Stimulated activated CD4-positive, alpha-beta T cell treated with anti-CD3 and anti-CD28 coated beads, Interleukin-12 subunit alpha, Interleukin-12 subunit beta, amount 100 ng/mL, for 4 hours (primary cell): Measurements from ENCODE around the gene BTBD7.

ENCODE experiments used
- DNase-seq: peaks from one replicate; pipeline ENCODE4 v3.0.0-alpha.2; 2020

The BTBD7 gene

DNA sequence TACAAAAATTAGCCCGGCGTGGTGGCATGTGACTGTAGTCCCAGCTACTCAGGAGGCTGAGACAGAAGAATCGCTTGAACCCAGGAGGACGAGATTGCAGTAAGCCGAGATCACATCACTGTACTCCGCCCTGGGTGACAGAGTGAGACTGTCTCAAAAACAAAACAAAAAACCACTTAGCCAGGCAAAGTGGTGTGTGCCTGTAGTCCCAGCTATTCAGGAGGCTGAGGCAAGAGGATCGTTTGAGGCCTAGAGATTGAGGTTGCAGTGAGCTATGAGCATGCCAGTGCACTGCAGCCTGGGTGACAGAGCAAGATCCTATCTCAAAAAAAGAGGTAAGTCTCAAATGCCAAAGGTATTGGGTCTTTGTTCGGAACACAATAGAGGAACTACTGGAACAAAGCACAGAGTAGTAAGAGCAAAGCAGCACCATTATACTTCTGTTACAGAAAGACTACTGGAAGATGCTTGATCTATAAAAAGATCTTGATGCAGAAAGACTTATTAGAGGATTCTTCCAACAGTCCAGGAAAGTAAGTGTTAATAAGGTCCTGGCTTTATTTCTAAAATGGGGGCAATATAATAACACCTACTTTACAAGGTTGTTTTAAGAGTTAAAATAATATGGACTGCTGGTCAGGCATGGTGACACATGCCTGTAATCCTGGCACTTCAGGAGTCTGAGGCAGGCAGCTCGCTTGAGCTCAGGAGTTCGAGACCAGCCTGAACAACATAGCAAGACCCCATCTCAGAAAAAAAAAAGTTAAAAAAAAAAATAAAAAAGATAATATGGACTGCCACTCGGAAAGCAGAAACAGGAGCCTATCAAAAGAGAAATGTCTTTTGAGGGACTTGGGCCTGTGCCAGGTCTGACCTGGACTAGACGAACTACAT lies 29.9 kb downstream of the BTBD7 start:
- no peak for DNase-seq

DNA sequence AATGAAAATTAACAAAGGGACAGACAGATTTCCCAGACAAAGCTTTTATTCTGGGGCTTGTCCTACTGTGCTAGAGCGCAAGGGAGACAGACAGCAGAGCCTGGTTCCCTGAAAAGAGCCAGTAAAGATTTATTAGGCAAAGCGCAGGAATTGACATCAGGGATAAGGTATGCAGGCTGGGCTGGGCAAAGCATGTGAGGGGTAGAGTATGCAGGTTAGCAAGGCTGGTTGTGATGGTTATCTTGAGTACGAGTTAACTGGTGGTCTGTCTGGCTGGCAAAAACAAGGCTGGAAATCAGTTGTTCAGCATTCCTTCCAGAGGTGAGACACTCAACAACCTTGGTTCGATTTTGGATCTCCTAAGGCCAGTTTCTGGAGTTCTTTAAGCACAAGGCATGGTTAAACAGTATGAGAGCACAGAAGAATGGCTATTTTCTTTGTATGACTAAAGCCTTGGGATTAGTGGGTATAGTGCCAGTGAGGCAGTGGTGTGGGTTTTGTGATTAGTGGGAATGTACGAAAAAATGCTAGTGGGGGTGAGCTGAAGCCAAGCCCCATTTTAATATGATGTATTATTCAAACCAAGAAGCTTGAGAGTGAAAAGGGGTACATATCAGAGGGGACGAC lies 30.9 kb downstream of the BTBD7 start:
- DNase-seq = no peak

DNA sequence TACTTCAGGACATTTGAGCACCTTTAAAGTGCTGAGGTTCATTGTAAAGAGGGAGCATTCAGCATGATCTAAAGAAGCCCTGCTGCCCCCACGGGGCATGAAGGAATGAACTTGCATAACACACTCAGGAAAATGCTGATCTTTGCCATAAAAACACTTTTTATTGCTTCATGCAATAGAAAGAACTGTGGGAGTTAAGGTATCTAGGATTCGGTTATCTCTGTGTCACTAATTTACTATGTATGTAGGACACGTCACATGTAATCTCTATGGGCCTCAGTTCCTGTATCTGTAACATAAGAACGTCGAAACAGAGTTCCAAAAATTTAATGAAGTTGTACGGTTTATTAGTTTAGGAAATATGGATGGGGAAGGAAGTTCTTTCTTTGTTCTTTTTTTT lies 33.0 kb downstream of the BTBD7 start:
- DNase-seq = no peak

DNA sequence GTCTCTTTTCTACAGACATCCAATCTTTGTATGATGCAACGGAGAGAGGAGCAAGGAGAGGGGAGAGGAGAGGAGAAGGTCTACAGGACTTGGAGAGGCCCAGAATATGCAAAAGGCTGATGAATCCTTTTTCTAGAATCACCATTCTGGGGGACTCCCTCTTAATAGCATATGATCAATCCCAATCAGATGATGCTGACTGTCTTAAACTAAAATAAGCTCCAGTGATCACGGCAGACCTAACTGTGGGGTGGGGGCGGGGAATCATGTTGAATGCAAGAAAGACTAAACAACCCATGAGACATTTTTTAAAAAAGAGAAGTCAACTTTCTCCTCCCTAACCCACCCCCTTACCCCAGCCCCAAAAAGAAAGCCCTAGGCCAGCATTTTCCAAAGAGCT lies 33.4 kb downstream of the BTBD7 start:
- DNase-seq = no peak

DNA sequence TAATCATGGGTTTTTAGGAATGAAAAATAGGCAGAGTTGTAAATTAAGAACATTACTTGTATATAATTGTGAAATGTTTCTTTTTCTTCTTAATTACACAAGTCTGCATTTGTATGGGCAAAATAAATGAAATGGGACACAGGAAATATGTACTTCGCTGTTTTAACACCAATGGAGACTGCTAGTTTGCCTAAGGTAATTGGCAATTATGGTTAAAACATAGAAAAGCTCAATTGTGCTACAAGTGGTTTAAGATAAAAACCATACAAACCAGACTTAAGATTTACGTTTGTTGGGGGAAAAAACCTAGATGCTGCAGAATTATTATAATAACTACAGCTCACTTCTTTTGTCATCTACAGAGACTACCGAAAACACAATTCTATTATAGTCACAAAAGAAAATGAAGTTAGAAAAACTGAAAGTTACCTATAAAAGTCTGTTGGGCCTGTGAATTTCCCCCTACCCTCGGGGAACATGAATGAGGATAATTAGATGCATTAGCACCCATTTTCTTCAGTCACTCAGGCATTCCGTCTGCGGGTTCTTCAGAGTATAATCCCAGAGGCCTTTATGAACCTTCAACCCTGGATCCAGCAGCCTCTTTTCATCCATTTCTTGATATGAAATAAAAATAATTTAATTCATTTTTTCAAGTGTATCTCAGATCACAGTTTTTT lies 37.2 kb downstream of the BTBD7 start:
- DNase-seq = no peak

DNA sequence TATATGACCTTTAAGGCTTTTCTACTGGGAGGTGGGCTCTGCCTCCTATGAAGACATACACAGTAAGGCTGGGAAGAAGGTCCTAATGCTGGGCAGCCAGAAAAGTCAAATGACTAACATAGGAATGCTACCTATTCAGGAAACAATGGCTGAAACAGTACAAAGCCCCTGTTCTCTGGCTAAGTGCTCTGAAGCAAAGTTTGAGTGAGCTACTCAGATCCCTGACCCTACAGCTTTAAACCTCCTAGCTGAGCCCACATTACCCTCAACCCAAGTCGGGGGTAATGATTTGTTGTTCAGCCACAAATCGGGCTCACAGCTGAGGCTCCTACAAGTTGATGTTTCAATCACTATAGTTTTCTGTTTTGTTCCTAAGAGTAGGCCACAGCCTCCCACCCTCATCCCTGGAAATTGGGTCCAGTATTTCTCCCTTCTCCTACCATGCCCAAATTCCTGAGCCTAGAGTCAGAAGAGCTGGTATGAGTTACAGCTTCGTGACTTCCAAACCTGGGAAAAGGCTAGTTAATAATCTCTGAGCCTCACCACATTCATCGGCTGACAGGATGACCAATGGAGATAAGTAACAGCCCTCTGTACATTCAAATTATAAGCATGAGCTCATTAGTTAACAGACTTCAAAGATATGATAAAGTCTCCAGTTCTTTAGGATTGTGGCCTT lies 46.5 kb downstream of the BTBD7 start:
- DNase-seq = no peak

DNA sequence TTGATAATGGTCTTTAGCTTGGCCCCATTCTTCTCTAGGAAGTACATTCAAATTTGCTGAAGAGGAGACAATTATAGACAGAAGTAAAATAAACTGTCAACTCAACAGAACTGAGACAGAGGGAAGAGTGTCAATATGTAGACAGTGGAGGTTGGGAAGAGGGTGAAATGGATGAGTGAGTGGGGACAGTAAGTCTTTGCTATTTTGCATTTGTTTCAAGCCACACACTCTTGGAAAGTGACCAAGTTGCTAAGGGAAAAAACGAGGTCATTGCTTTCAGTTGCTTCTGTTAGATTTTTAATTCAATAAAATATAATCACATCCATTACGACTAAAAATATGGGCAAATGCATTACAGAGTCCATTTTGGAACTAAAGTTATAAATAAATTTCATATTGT lies 47.8 kb downstream of the BTBD7 start:
- DNase-seq = no peak

DNA sequence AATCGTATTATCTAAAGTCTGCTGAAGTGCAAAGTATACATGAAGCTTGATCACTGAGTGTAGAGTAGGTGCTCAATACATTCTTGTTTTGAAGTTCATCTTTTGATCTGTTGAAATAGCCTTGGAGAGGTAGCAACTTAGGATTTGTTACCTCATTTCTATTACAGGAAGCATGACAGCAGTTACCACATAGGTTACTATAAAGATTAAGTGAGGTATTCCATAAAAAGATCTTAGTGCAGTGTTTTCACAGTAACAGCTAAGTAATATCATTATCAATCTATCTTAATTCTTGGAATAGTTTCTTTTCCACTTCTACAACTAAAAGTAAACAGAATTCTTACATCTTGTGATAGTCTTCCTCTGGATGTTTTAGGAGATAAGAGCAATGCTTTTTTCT lies 50.9 kb downstream of the BTBD7 start:
- no peak for DNase-seq

DNA sequence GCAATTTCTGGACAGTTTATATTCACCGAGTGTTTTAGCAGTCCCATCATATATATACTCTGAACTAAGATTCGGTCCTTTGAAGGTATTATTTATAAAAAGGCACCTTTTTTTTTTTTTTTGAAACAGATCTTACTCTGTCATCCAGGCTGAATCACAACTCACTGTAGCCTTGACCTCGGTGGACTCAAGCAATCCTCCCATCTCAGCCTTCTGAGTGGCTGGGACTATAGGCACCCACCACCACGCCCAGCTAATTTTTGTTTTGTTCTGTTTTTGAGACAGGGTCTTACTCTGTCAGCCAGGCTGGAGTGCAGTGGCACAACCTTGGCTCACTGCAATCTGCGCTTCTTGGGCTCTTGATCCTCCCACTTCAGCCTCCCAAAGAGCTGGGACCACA lies 52.1 kb downstream of the BTBD7 start:
- DNase-seq = no peak

DNA sequence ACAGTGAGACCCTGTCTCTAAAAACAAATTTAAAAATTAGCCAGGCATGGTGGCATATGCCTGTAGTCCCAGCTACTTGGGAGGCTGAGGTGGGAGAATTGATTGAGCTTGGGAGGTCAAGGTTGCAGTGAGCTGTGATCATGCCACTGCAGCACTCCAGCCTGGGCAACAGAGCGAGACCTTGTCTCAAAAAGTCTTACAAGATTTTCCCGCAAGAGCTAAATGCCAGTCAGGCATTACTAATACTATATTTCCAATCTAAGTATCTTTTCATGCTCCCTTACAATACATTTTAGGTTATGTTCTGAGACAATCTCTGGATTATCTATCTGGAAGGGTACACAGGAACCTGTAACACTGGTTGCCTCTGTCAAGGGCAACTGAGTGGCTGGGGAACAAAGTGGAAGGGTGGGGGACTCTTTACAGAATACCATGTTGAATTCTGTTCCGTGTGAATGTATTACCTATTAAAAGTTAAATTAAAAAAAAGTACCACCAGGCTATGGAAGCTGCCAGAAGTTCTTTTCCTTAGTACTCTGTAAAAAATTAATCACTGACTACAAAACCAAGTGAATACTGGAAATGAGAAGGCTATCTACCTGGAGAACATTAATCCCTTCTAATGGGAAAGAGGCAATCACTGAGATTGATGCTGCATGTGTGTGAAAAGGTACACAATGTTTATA lies 56.7 kb downstream of the BTBD7 start:
- DNase-seq = no peak

DNA sequence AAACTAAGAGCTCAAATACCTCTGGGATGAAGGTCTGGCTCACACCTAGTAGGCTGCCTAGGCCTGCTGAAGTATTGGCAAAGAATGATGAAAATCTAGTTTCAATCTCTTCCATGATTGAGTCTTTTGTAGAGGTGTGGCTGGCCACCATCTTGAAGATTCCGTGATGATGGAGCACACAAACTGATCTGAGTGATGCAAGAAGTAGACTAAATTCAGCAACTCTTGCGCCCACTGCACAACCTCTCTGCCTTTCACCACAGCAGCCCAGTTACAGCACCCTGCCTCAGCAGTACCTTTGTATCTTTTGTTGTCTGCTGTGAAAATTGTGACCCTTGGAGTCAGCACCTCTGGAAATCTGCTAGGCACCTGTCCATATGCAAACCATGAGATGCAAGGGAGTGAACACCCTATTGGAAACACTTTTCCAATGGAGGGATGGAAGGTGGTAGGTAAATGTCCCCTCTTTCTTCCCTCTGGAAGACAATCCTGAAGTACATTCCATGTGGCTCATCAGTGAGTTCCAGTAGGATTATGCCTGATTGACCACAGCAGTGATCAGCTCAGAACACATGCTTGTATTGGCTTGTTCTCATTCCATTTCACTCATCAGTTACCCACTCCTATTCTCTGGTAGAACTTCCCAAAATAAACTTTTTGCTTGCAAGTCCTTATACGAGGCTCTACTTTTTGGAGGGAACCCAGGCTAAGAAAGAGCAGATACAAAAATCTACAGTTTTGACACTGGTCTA lies 58.6 kb downstream of the BTBD7 start:
- no peak for DNase-seq

DNA sequence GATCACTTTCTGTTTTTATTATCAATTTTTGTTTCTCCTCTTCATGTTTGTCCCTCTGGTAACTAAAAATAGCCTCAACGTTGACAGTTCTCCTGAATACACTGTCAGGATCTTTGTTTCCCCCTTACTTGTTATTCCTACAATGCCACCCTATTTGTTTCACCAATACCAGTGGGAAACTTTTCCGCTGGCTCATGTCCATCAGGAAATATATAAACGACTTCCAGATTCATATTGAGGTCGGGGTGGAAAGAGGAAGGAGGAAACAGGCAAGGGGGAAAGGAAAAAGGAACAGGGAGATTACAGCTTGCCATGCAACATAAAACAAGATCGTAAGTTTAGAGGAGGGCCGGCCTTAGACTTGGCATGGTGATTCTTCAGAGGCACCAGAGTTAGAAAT lies 61.7 kb downstream of the BTBD7 start:
- no peak for DNase-seq

DNA sequence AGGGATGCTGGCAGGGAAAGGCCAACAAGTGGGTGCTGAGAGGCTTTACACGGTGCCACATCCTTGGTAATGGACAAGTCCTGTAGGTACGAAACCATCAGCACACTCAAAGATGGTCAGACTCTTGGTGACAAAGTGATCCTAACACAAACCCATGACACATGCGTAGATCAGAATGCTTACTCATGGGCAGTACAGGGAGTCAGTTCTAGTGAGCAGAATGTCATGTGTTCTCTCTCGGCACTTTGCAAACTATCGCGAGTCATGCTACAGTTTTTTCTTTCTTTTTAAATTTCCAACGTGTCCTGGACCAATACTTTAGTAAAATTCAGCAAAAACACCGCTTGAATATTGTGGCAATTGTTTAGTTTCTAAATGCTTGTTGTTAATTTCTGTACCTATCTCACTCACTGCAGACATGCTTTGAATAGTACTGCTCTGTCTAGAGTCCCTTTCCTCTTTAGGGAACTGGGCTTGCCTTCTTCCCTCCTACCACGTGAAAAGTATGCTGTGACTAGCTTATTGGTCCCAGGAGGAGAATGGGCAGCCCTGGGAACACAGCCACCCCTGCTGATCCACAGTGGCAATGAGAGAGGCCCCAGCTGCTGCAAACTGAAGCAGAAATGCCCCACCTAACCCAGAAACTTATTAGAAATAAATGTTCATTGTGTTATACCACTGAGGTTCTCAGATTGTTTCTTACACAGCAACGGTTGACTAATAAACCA lies 63.3 kb downstream of the BTBD7 start:
- DNase-seq = no peak

DNA sequence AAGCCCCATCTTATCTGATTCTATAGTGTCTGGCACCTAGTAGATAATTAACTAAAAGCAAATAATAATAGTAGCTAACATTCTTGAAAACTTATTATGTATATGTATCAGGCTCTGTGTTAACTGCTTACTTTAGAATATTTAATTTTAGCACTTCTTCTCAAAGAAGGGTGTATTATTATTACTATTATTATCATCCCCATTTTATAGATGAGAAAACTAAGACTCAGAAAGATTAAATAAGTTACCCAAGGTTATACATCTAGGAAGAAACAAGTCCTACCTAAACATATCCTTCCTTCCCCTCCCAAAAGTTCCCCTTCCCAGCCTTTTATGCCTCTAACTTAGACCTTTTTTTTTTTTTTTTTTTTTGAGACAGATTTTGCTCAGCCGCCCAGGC lies 64.4 kb downstream of the BTBD7 start:
- no peak for DNase-seq

DNA sequence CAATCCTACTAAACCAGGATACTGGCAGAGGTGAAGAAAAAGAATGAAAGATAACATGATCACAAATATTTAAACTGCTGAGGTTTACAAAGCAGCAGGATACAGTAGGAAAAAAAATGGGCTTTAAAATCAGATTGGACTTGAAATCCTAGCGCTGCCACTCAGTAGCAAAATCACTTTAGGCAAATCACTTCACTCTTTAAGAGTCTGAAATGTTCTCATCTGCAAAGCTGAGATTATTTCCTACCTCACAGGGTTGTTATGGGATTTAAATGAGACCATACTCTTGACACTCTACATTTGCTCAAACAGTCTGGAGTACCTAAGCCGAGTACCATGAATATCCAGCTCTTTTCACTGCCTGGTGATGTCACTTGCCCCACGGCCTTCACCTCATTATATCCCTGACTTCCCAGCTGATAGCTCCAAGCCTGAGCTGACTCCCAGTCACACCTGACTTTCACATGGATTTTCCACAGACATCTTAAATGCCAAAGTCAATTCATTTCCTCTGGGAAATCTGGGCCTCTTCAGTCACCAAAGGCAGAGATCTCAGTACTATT lies 65.6 kb downstream of the BTBD7 start:
- no peak for DNase-seq

DNA sequence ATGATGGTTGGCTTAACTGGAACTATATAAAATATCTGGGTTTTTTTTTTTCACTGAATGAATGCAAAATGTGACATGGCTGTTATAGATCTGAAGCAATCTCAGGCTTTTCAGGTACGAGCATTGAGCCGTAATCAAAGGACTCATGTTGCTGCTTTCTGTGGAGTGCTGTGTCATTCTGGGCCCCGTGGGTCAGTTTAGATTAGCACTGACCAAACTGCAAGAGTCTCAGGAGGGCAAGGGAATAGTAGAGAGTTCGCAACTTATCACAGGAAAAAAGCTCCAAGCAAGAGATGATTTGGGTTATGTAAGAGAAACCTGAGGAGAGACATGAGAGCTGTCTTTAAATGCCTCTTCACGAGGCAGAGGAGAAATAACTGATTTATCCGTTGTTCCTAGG lies 66.7 kb downstream of the BTBD7 start:
- DNase-seq = no peak

DNA sequence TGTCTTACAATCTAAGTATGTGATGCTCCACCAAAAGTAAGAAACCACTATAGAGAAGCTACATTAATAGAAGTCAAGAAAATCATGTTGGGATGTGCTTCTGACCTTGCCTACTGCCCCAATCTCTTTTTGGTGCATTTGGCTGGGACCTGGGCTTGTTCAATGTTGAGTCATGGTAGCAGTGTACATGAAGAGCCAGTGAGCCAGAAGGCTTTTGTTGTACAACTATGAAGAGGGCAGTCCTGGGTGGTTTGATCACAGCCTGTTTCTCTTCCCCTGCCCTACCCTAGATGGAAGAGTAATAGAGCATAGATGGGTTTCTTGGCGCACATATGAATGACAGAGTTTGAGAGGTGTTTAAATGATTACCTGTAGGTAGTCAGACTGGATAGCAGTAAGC lies 69.4 kb downstream of the BTBD7 start:
- no peak for DNase-seq

DNA sequence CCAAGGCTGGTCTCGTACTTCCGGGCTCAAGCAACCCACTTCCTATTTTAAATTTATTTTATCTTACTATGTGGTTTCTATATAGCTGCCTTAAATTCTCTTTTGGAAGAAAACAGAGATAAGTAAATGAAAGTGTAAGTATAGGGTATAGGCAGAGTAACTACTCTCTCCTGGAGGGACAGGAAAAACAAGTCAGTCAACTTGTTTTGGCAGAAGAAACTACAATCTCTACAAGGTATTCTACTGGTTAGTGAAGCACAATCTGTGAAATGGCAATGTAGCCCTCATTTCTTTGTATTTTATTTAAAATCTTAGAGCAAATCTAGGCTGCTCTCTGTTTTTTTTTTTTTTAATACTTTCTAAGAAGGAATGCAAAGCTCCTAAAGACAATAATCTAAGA lies 70.4 kb downstream of the BTBD7 start:
- DNase-seq = no peak

DNA sequence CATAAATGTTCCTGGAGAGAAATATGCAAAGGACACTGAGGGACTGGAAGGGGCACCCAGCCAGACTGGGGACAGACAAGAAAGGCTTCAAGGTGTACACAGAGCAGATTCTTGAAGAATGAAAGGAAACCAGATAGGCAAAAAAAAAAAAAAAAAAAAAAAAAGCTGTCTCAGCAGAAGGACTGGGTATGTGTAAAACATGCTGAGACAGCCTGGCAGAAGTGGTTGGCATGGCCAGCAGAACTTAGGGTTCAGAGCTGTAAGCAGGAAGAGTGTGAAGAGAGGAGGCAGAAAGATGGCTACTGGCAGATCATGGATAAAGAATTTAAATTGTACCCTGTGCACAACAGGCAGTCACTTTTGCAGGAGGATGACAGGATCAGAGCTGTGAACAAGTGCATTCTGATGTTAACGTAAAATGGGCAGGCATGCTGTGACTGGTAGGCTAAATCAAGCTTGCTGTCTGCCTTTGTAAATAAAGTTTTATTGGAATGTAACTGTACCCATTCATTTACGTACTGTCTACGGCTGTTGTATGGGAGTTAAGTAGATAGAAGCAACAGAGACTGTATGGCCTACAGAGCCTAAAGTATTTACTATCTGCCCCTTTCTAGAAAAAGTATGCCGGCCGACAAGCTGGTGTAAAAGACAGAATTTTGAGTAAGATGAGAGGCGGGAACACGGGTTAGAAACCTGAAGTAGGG lies 83.6 kb downstream of the BTBD7 start:
- DNase-seq = no peak

DNA sequence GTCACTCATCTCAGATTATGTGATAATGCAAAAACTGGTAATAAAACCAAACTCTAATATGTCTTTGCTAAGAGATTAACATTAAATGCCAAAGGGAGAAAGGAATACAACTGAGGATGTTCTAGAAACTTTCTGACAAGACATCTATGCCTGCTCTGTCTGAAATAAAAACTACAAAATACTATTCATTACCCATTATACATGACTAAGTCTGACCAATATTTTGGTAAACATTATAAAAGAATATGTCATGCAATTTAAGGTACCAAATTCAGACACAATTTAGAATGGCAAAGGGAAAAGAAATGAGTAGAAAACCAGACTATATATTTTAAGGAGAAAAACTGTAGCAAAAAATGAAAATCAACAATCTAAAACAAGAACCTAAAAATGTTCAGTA lies 86.3 kb downstream of the BTBD7 start:
- no peak for DNase-seq
